Measurements from ENCODE around the gene RTN4RL1. TPM values are rescaled to one million over a fixed set of nuclear protein-coding genes. Genes with fewer than 3 reads are reported as not detected.

The RTN4RL1 gene
- total RNA-seq, 1 donor = 1.1 TPM

DNA sequence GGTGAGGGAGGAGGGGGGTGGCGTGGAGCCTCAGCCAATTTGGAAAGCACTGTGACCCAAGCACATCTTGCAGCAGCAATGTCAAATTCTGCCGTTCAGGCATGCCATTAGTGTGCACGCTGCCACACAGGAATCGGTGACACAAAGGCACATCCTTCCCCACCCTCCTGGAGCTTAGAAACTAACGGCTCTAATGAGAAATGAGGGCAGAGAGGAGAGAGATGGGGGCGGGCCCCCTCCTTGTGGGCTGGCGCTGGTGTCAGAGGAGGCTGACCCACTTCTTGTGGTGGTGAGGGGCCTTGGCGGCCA is 94.8 kb downstream of the RTN4RL1 start:
- no peaks in the 10 kb centered on the region for H3K4me1 ChIP-seq (ENCODE audit: insufficient read depth, low read length)
- TF ChIP-seq, protein P1, sequence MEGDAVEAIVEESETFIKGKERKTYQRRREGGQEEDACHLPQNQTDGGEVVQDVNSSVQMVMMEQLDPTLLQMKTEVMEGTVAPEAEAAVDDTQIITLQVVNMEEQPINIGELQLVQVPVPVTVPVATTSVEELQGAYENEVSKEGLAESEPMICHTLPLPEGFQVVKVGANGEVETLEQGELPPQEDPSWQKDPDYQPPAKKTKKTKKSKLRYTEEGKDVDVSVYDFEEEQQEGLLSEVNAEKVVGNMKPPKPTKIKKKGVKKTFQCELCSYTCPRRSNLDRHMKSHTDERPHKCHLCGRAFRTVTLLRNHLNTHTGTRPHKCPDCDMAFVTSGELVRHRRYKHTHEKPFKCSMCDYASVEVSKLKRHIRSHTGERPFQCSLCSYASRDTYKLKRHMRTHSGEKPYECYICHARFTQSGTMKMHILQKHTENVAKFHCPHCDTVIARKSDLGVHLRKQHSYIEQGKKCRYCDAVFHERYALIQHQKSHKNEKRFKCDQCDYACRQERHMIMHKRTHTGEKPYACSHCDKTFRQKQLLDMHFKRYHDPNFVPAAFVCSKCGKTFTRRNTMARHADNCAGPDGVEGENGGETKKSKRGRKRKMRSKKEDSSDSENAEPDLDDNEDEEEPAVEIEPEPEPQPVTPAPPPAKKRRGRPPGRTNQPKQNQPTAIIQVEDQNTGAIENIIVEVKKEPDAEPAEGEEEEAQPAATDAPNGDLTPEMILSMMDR (IDR thresholded peaks at IDR 0.05; ENCODE audit: extremely low read depth, low read depth, low read length) = no peak
- H2AFZ ChIP-seq (ENCODE audit: low read length) = no peak overlapping the region
- no peak overlapping the region for H3K4me2 ChIP-seq (ENCODE audit: insufficient read depth, low read length)
- no peaks in the 10 kb centered on the region for H4K20me1 ChIP-seq (ENCODE audit: insufficient read depth, low read length)
- H3K79me2 ChIP-seq (ENCODE audit: insufficient read depth, low read length) = no peaks in the 10 kb centered on the region
- H3K27me3 ChIP-seq (ENCODE audit: insufficient read depth, low read length) = peaks cover 3% of the 10 kb centered on the region
- no peaks in the 10 kb centered on the region for H3K9me3 ChIP-seq (ENCODE audit: low read depth, low read length)
- no peak for DNase-seq (ENCODE audit: insufficient read length, low spot score, missing footprints)
- H3K36me3 ChIP-seq (ENCODE audit: insufficient read depth, low read length) = no peaks in the 10 kb centered on the region
- H3K27ac ChIP-seq (ENCODE audit: low read depth, low read length) = no peak overlapping the region
- no peak overlapping the region for H3K4me3 ChIP-seq (ENCODE audit: insufficient read depth, low read length)

DNA sequence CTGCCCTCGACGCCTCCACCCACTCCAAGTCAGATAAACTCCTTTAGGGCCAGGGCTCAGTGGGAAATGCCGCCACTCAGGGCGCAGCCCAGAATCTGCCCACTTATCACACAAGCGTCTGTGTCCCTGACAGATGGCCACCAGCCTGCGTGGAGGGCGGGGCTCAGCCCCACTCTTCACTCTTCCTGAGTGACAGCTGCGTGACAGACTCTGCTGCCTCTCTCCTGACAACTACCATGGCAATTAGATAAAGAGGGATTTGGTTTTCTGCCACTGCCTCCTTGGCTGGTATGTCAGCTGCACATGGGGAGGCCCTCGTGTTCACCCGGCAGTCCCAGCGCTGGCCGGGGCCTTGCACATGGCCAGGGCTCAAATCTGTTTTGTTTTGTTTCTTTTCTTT is 96.2 kb downstream of the RTN4RL1 start:
- TF ChIP-seq, protein P1 (IDR thresholded peaks at IDR 0.05; ENCODE audit: extremely low read depth, low read depth, low read length) = no peak
- Histone ChIP-seq H2AFZ (ENCODE audit: low read length) (no peak overlapping the region), H4K20me1 (ENCODE audit: insufficient read depth, low read length) (no peaks in the 10 kb centered on the region), H3K4me1 (ENCODE audit: insufficient read depth, low read length) (no peaks in the 10 kb centered on the region), H3K36me3 (ENCODE audit: insufficient read depth, low read length) (no peaks in the 10 kb centered on the region), H3K4me2 (ENCODE audit: insufficient read depth, low read length) (no peak overlapping the region), H3K9me3 (ENCODE audit: low read depth, low read length) (no peaks in the 10 kb centered on the region), H3K4me3 (ENCODE audit: insufficient read depth, low read length) (no peak overlapping the region), H3K27me3 (ENCODE audit: insufficient read depth, low read length) (peaks cover 3% of the 10 kb centered on the region), H3K27ac (ENCODE audit: low read depth, low read length) (no peak overlapping the region), H3K79me2 (ENCODE audit: insufficient read depth, low read length) (no peaks in the 10 kb centered on the region)
- peak; percentile 65 for DNase-seq (ENCODE audit: insufficient read length, low spot score, missing footprints)

DNA sequence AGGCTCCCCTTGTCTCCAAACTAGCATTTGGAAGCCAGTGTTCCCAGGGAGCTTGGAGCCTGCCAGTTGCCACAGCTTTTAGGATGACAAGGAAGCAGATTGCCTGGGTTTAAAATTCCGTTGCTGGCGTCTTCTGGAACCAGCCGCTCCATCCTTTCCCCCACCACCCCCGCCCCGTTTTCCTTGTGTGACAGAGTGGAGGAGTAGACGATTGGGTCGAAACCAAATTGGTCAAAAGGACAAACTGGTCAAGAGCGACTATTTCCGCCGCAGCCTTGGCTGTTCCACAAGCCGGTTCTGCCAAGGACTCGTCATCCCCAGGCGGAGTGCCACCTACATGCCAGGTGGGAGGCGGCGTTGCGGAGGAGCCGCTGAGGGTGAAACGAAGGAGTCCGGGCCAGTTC is 104.2 kb downstream of the RTN4RL1 start:
- no peak overlapping the region for H2AFZ ChIP-seq (ENCODE audit: low read length)
- H3K27me3 ChIP-seq (ENCODE audit: insufficient read depth, low read length) = peaks cover 2% of the 10 kb centered on the region
- no peak overlapping the region for H3K27ac ChIP-seq (ENCODE audit: low read depth, low read length)
- H3K79me2 ChIP-seq (ENCODE audit: insufficient read depth, low read length) = no peaks in the 10 kb centered on the region
- H3K9me3 ChIP-seq (ENCODE audit: low read depth, low read length) = no peaks in the 10 kb centered on the region
- DNase-seq (ENCODE audit: insufficient read length, low spot score, missing footprints) = no peak
- H3K4me2 ChIP-seq (ENCODE audit: insufficient read depth, low read length) = no peak overlapping the region
- TF ChIP-seq, protein P1 (IDR thresholded peaks at IDR 0.05; ENCODE audit: extremely low read depth, low read depth, low read length) = no peak
- H3K36me3 ChIP-seq (ENCODE audit: insufficient read depth, low read length) = no peaks in the 10 kb centered on the region
- no peaks in the 10 kb centered on the region for H4K20me1 ChIP-seq (ENCODE audit: insufficient read depth, low read length)
- no peak overlapping the region for H3K4me3 ChIP-seq (ENCODE audit: insufficient read depth, low read length)
- no peaks in the 10 kb centered on the region for H3K4me1 ChIP-seq (ENCODE audit: insufficient read depth, low read length)

DNA sequence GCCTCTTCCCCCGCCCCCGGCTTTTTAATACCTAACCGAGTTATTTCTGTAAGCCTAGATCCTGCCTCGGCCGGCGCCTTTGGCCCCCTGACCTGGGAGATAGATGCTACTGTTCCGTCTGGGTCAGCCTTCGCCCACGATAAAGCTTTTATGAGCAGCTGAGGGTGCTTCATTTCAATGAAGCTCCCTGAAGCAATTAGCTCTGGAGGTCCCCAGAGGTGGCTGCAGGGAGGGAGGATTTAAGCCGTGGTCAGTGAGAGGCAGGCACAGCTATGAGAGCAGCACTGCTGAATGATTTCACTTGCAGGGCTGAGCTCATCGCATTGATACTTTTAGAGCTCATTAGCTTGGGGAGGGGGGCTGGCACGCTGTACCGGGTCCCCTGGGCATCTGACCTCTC is 105.9 kb downstream of the RTN4RL1 start:
- Histone ChIP-seq H4K20me1 (ENCODE audit: insufficient read depth, low read length) (no peaks in the 10 kb centered on the region), H3K4me3 (ENCODE audit: insufficient read depth, low read length) (no peak overlapping the region), H3K27ac (ENCODE audit: low read depth, low read length) (no peak overlapping the region), H3K79me2 (ENCODE audit: insufficient read depth, low read length) (no peaks in the 10 kb centered on the region), H3K4me1 (ENCODE audit: insufficient read depth, low read length) (no peaks in the 10 kb centered on the region), H3K4me2 (ENCODE audit: insufficient read depth, low read length) (no peak overlapping the region), H3K9me3 (ENCODE audit: low read depth, low read length) (no peaks in the 10 kb centered on the region), H2AFZ (ENCODE audit: low read length) (no peak overlapping the region), H3K36me3 (ENCODE audit: insufficient read depth, low read length) (no peaks in the 10 kb centered on the region), H3K27me3 (ENCODE audit: insufficient read depth, low read length) (peaks cover 8% of the 10 kb centered on the region)
- TF ChIP-seq, protein P1 (IDR thresholded peaks at IDR 0.05; ENCODE audit: extremely low read depth, low read depth, low read length) = no peak
- peak; percentile 42 for DNase-seq (ENCODE audit: insufficient read length, low spot score, missing footprints)
